HCT116 (cell line): ENCODE data around the gene MAP4K2. TPM values are rescaled to one million over a fixed set of nuclear protein-coding genes. Genes with fewer than 3 reads are reported as not detected.
"Not testable (repeated sequence)": the region's sequence is repeated elsewhere in the genome, so short reads cannot be mapped to it uniquely, and the experiment has no call there.

Experiments
- ATAC-seq: fragments of 200-7000 bp; cut with Tn5 transposase; 2 replicates; pipeline ENCODE4 v1.9.1; 2020; ENCODE audit warnings: mild to moderate bottlenecking, moderate library complexity
- BruUV-seq: library from RNA; stranded (reverse); fragments of 400-500 nt; replicated peaks from 2 replicates; lab custom pipeline; 2021; lab: Mats Ljungman, UMichigan
- CTCF ChIA-PET: fragments of 300-600 bp; sonication (Branson Sonifier 250); formaldehyde crosslinking; loops from one replicate; lab custom pipeline; 2021; ENCODE audit warnings: antibody characterized with exemption; lab: Charles Lee
- POLR2A ChIA-PET: fragments of 300-600, 350-600 bp; sonication (Branson Sonifier 250); formaldehyde crosslinking; loops from one replicate; lab custom pipeline; 2021; ENCODE audit warnings: antibody characterized with exemption; lab: Charles Lee
- RAD21 ChIA-PET, 2 experiments: fragments of 300-600 bp; sonication (Branson Sonifier 250); formaldehyde crosslinking; loops; one replicate each; lab custom pipeline; 2023; ENCODE audit warnings: low total read pairs in 2 of 2; ENCODE audit not compliant: uncharacterized antibody in 2 of 2, unreplicated experiment in 2 of 2, low non-redundant PET in 1 of 2; lab: Charles Lee
- DNase-seq: peaks from one replicate; pipeline ENCODE4 v3.0.0-alpha.2; 2010; ENCODE audit warnings: low read depth, low spot score
- H2AFZ ChIP-seq: fragments of 200-600 bp; shearing (Covaris generic), sonication (generic); 2 replicates; pipeline ENCODE4 v1.6.1; 2017; ENCODE audit warnings: low read depth, mixed run types, mixed read lengths, antibody characterized with exemption, low read length; ENCODE audit not compliant: poor library complexity, severe bottlenecking
- H3K27ac ChIP-seq: 2 replicates; pipeline ENCODE4 v1.5.1; 2012; ENCODE audit warnings: low read depth, low read length
- H3K27me3 ChIP-seq: fragments of 200-600 bp; sonication (generic); 2 replicates; pipeline ENCODE4 v1.6.1; 2016; ENCODE audit warnings: mixed run types, low read length, mixed read lengths; ENCODE audit not compliant: insufficient read depth
- H3K36me3 ChIP-seq, 2 experiments: fragments of 200-500 bp in 1 of 2; fragments of 200-600 bp in 1 of 2; sonication (Bioruptor generic) in 1 of 2; sonication (generic) in 1 of 2; 2 replicates each; pipeline versions ENCODE4 v1.5.1 to v1.6.1; 2014 to 2016; ENCODE audit warnings: low read length in 2 of 2, inconsistent platforms in 1 of 2, mixed read lengths in 1 of 2, mixed run types in 1 of 2; ENCODE audit not compliant: insufficient read depth in 2 of 2, control insufficient read depth in 1 of 2
- H3K4me1 ChIP-seq, 2 experiments: fragments of 200-600 bp in 1 of 2; sonication (generic) in 1 of 2; 2 replicates each; pipeline versions ENCODE4 v1.5.1 to v1.6.1; 2012 to 2017; ENCODE audit warnings: low read length in 2 of 2, inconsistent platforms in 1 of 2, mild to moderate bottlenecking in 1 of 2, mixed read lengths in 1 of 2, mixed run types in 1 of 2, moderate library complexity in 1 of 2; ENCODE audit not compliant: insufficient read depth in 2 of 2, control insufficient read depth in 1 of 2
- H3K4me2 ChIP-seq: fragments of 200-600 bp; sonication (generic); 2 replicates; pipeline ENCODE4 v1.6.1; 2017; ENCODE audit warnings: mixed run types, low read length, mixed read lengths
- H3K4me3 ChIP-seq, 2 experiments: fragments of 200-600 bp in 1 of 2; sonication (generic) in 1 of 2; replicated peaks in 1 of 2; 2 replicates each; pipeline ENCODE4 v1.5.1; 2011 to 2016; ENCODE audit warnings: low read length in 2 of 2, control low read depth in 1 of 2, low read depth in 1 of 2, mild to moderate bottlenecking in 1 of 2, mixed read lengths in 1 of 2, mixed run types in 1 of 2
- H3K79me2 ChIP-seq: fragments of 200-600 bp; sonication (generic); 2 replicates; pipeline ENCODE4 v1.6.1; 2017; ENCODE audit warnings: mild to moderate bottlenecking, mixed run types, low read length, moderate library complexity, mixed read lengths; ENCODE audit not compliant: insufficient read depth
- H3K9ac ChIP-seq: fragments of 200-600 bp; sonication (generic); 2 replicates; pipeline ENCODE4 v1.6.1; 2016; ENCODE audit warnings: low read length, mixed read lengths
- H3K9me2 ChIP-seq: fragments of 200-600 bp; sonication (generic), shearing (Covaris generic); 2 replicates; pipeline ENCODE4 v1.6.1; 2017; ENCODE audit warnings: mixed run types, mild to moderate bottlenecking, moderate library complexity; ENCODE audit not compliant: insufficient read depth
- H3K9me3 ChIP-seq, 2 experiments: fragments of 200-500 bp in 1 of 2; fragments of 200-600 bp in 1 of 2; sonication (Bioruptor generic) in 1 of 2; sonication (generic) in 1 of 2; 2 replicates each; pipeline ENCODE4 v1.6.1; 2014 to 2017; ENCODE audit warnings: low read length in 2 of 2, mixed read lengths in 2 of 2, inconsistent platforms in 1 of 2, low read depth in 1 of 2, mild to moderate bottlenecking in 1 of 2, mixed run types in 1 of 2, moderate library complexity in 1 of 2; ENCODE audit not compliant: control insufficient read depth in 1 of 2, insufficient read depth in 1 of 2
- H4K20me1 ChIP-seq: fragments of 200-600 bp; sonication (generic), shearing (Covaris generic); 2 replicates; pipeline ENCODE4 v1.6.1; 2017; ENCODE audit warnings: mixed run types, mild to moderate bottlenecking, moderate library complexity; ENCODE audit not compliant: insufficient read depth
- ELF1 ChIP-seq: IDR thresholded peaks from 2 replicates; pipeline ENCODE4 v1.6.1; 2012; ENCODE audit warnings: low read depth, borderline replicate concordance
- intact Hi-C: fragments of 100-400 bp; cut with micrococcal nuclease; formaldehyde crosslinking; loops from 2 replicates; pipeline ENCODE4 v1.10.0; 2022
- total RNA-seq: library from RNA; stranded (reverse); gene quantifications from one replicate; pipeline ENCODE4 v1.2.1, GENCODE V29; 2021; ENCODE audit not compliant: unreplicated experiment
- TF ChIP-seq, protein P1 (sequence below): IDR thresholded peaks from 2 replicates; pipeline ENCODE4 v1.6.1; 2011; ENCODE audit warnings: mild to moderate bottlenecking, low read length, moderate library complexity; ENCODE audit not compliant: insufficient replicate concordance; ENCODE audit errors: extremely low read depth
- TF ChIP-seq, protein P2 (sequence below): IDR thresholded peaks from 2 replicates; pipeline ENCODE4 v1.6.1; 2012

MAP4K2 gene
- total RNA-seq, 1 experiment from 2014 or later: 44.2 TPM

GRCh38 chr11:64815433-64815832 lies 12.4 kb upstream of the MAP4K2 start:
- H2AFZ ChIP-seq, H3K4me2 ChIP-seq, DNase-seq, H3K79me2 ChIP-seq, ATAC-seq, H3K27me3 ChIP-seq, H3K27ac ChIP-seq, RAD21 ChIA-PET, BruUV-seq, H3K4me3 ChIP-seq, H3K9me3 ChIP-seq, H4K20me1 ChIP-seq, intact Hi-C loops, H3K9me2 ChIP-seq, H3K9ac ChIP-seq, H3K36me3 ChIP-seq: not testable (repeated sequence)
- CTCF ChIA-PET: interaction anchor here (0.7 kb wide), 1 partner anchor 29 kb away, joined by 3 read pairs; no protein-coding TSS in a partner anchor
- POLR2A ChIA-PET: interaction anchor here (1.1 kb wide), 1 partner anchor 11 kb away, joined by 3 read pairs; no protein-coding TSS in a partner anchor
- H3K4me1 ChIP-seq: peaks cover 0 to 13% of the 10 kb centered on the region in 2 experiments; a peak in 2 of 4 replicates

DNA sequence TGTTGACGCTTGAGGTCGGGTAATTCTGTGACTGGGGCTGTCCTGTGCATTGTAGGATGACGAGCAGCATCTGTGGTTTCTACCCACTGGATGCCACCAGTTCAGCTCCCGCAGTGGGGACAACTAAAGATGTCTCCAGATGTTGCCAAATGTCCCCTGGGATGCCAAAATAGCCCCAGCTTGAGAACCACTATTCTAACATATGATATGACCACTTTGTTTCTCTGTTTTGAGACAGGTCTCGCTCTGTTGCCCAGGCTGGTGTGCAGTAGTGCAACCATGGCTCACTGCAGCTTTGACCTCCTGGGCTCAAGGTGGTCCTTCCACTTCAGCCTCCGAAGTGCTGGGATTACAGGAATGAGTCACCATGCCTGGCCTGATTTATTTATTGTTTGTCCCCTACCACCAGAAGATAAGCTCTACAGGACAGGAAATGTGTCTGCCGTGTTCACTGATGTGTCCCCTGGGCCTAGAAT lies 11.7 kb upstream of the MAP4K2 start:
- no peak overlapping the region for H3K27ac ChIP-seq
- H3K4me3 ChIP-seq: no peak overlapping the region
- H3K27me3 ChIP-seq: no peaks in the 10 kb centered on the region
- H3K4me1 ChIP-seq: peaks cover 0 to 13% of the 10 kb centered on the region in 2 experiments; a peak in 2 of 4 replicates
- H3K4me2 ChIP-seq: no peak overlapping the region
- TF ChIP-seq ELF1: no peak
- TF ChIP-seq, protein P1, sequence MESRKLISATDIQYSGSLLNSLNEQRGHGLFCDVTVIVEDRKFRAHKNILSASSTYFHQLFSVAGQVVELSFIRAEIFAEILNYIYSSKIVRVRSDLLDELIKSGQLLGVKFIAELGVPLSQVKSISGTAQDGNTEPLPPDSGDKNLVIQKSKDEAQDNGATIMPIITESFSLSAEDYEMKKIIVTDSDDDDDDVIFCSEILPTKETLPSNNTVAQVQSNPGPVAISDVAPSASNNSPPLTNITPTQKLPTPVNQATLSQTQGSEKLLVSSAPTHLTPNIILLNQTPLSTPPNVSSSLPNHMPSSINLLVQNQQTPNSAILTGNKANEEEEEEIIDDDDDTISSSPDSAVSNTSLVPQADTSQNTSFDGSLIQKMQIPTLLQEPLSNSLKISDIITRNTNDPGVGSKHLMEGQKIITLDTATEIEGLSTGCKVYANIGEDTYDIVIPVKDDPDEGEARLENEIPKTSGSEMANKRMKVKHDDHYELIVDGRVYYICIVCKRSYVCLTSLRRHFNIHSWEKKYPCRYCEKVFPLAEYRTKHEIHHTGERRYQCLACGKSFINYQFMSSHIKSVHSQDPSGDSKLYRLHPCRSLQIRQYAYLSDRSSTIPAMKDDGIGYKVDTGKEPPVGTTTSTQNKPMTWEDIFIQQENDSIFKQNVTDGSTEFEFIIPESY: no peak
- TF ChIP-seq, protein P2, sequence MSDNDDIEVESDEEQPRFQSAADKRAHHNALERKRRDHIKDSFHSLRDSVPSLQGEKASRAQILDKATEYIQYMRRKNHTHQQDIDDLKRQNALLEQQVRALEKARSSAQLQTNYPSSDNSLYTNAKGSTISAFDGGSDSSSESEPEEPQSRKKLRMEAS: no peak
- ATAC-seq: no peak
- H3K79me2 ChIP-seq: no peaks in the 10 kb centered on the region; the same call in 1 of the 2 replicates
- no TSS peak for BruUV-seq
- POLR2A ChIA-PET: interaction anchor here (1.1 kb wide), 1 partner anchor 11 kb away, joined by 3 read pairs; no protein-coding TSS in a partner anchor
- H3K9ac ChIP-seq: no peak overlapping the region
- RAD21 ChIA-PET: no interaction called here
- no peaks in the 10 kb centered on the region for H3K9me3 ChIP-seq
- H3K36me3 ChIP-seq: no peaks in the 10 kb centered on the region
- DNase-seq: no peak
- H4K20me1 ChIP-seq: no peaks in the 10 kb centered on the region
- CTCF ChIA-PET: no interaction called here
- no peaks in the 10 kb centered on the region for H3K9me2 ChIP-seq
- intact Hi-C loops: no loop called here
- no peak overlapping the region for H2AFZ ChIP-seq
